GM19043 (cell line): ENCODE results near the gene TPRG1.
A peak's percentile ranks its signal among the peaks of the same experiment; 100 is the strongest.

ENCODE experiments used
- ATAC-seq: cut with Tn5 transposase; IDR thresholded peaks from one replicate; pipeline ENCODE4 v1.9.1; 2021; ENCODE audit warnings: low read depth; ENCODE audit not compliant: unreplicated experiment

Gene TPRG1

GRCh38 chr3:189275852-189276251 lies 104.1 kb downstream of the TPRG1 start:
- no peak for ATAC-seq

GRCh38 chr3:189276444-189277219 lies 104.9 kb downstream of the TPRG1 start:
- no peak for ATAC-seq

GRCh38 chr3:189277711-189278110 lies 105.9 kb downstream of the TPRG1 start:
- ATAC-seq = no peak

- ATAC-seq = no peak
Measured at GRCh38 chr3:189278221-189278620, 106.5 kb downstream of the TPRG1 start.

GRCh38 chr3:189282189-189282588 lies 110.4 kb downstream of the TPRG1 start:
- ATAC-seq = no peak

- no peak for ATAC-seq
Measured at GRCh38 chr3:189282741-189283140, 111.0 kb downstream of the TPRG1 start.

- ATAC-seq = no peak
Measured at GRCh38 chr3:189286188-189286587, 114.4 kb downstream of the TPRG1 start.

GRCh38 chr3:189286916-189287315 lies 115.1 kb downstream of the TPRG1 start:
- no peak for ATAC-seq

GRCh38 chr3:189288348-189289235 lies 116.8 kb downstream of the TPRG1 start:
- ATAC-seq = peak; percentile 85

GRCh38 chr3:189289251-189289650 lies 117.5 kb downstream of the TPRG1 start:
- ATAC-seq = no peak

GRCh38 chr3:189292667-189293484 lies 121.1 kb downstream of the TPRG1 start:
- no peak for ATAC-seq

- ATAC-seq = no peak
Measured at GRCh38 chr3:189294649-189295048, 122.9 kb downstream of the TPRG1 start.

GRCh38 chr3:189295089-189295488 lies 123.3 kb downstream of the TPRG1 start:
- no peak for ATAC-seq

- ATAC-seq = no peak
Measured at GRCh38 chr3:189297932-189298331, 126.2 kb downstream of the TPRG1 start.

- ATAC-seq = no peak
Measured at GRCh38 chr3:189298469-189299375, 127.0 kb downstream of the TPRG1 start.

- ATAC-seq = no peak
Measured at GRCh38 chr3:189300345-189300744, 128.6 kb downstream of the TPRG1 start.

- no peak for ATAC-seq
Measured at GRCh38 chr3:189301479-189301878, 129.7 kb downstream of the TPRG1 start.

- ATAC-seq = no peak
Measured at GRCh38 chr3:189303584-189303983, 131.8 kb downstream of the TPRG1 start.

- no peak for ATAC-seq
Measured at GRCh38 chr3:189304465-189305351, 132.9 kb downstream of the TPRG1 start.
